CD14-positive monocyte (primary cell): ENCODE data around the gene SENP2. TPM values are rescaled to one million over a fixed set of nuclear protein-coding genes. Genes with fewer than 3 reads are reported as not detected.

Experiments
- DNase-seq, 3 donors: peaks; one replicate each; pipeline ENCODE4 v3.0.0-alpha.2; 2011 to 2022
- H2AFZ ChIP-seq: 2 replicates; pipeline ENCODE4 v1.6.0; 2012; ENCODE audit warnings: mild to moderate bottlenecking, low read depth, low read length, inconsistent platforms; ENCODE audit not compliant: insufficient read depth, poor library complexity, severe bottlenecking
- H3K27ac ChIP-seq, 2 donors: 1 replicate in 1 of 2; 2 replicates in 1 of 2; pipeline ENCODE4 v1.5.1; 2012 to 2013; ENCODE audit warnings: low read length in 2 of 2, control low read depth in 1 of 2, inconsistent platforms in 1 of 2, low read depth in 1 of 2, mild to moderate bottlenecking in 1 of 2
- H3K27me3 ChIP-seq, 2 donors: one replicate each; pipeline versions ENCODE4 v1.6.0 to v1.6.1; 2011 to 2013; ENCODE audit warnings: low read length in 2 of 2; ENCODE audit not compliant: control insufficient read depth in 2 of 2, insufficient read depth in 2 of 2
- H3K36me3 ChIP-seq, 2 donors: replicated peaks in 1 of 2; 1 replicate in 1 of 2; 2 replicates in 1 of 2; pipeline versions ENCODE4 v1.5.1 to v1.6.1; 2012 to 2013; ENCODE audit warnings: low read length in 2 of 2, control low read depth in 1 of 2, inconsistent platforms in 1 of 2, mild to moderate bottlenecking in 1 of 2; ENCODE audit not compliant: insufficient read depth in 2 of 2, control insufficient read depth in 1 of 2
- H3K4me1 ChIP-seq, 2 donors: 1 replicate in 1 of 2; 2 replicates in 1 of 2; pipeline versions ENCODE4 v1.5.1 to v1.6.1; 2012 to 2013; ENCODE audit warnings: low read length in 2 of 2, control low read depth in 1 of 2, inconsistent platforms in 1 of 2, mild to moderate bottlenecking in 1 of 2, moderate library complexity in 1 of 2; ENCODE audit not compliant: insufficient read depth in 2 of 2, control insufficient read depth in 1 of 2
- H3K4me2 ChIP-seq: replicated peaks from 2 replicates; pipeline ENCODE3; 2012; ENCODE audit warnings: low read length, moderate library complexity, mild to moderate bottlenecking; ENCODE audit not compliant: poor library complexity, severe bottlenecking; ENCODE audit errors: extremely low read depth
- H3K4me3 ChIP-seq, 3 experiments: fragments of 200-600 bp in 1 of 3; sonication (generic) in 1 of 3; replicated peaks in 1 of 3; 1 replicate in 2 of 3; 2 replicates in 1 of 3; pipeline ENCODE4 v1.5.1; 2011 to 2013; ENCODE audit warnings: low read length in 3 of 3, mild to moderate bottlenecking in 3 of 3, control low read depth in 2 of 3, low read depth in 2 of 3, inconsistent platforms in 1 of 3, moderate library complexity in 1 of 3
- H3K79me2 ChIP-seq: 2 replicates; pipeline ENCODE4 v1.6.0; 2012; ENCODE audit warnings: mild to moderate bottlenecking, control low read depth, inconsistent platforms, low read length, moderate library complexity; ENCODE audit not compliant: insufficient read depth
- H3K9ac ChIP-seq: 2 replicates; pipeline ENCODE4 v1.6.0; 2017; ENCODE audit warnings: low read length, mild to moderate bottlenecking; ENCODE audit not compliant: insufficient read depth, poor library complexity, severe bottlenecking
- H3K9me3 ChIP-seq, 2 donors: replicated peaks in 1 of 2; 1 replicate in 1 of 2; 2 replicates in 1 of 2; pipeline versions ENCODE4 v1.5.1 to v1.6.1; 2012 to 2013; ENCODE audit warnings: low read length in 2 of 2, control low read depth in 1 of 2; ENCODE audit not compliant: control insufficient read depth in 1 of 2, insufficient read depth in 1 of 2
- H4K20me1 ChIP-seq: 2 replicates; pipeline ENCODE4 v1.6.0; 2012; ENCODE audit warnings: mild to moderate bottlenecking, low read length, control low read depth, moderate library complexity; ENCODE audit not compliant: insufficient read depth
- H3K27ac Mint-ChIP-seq, 7 donors: one replicate each; pipeline ENCODE4 v1.8.0; 2020; ENCODE audit warnings: mild to moderate bottlenecking in 7 of 7, mixed read lengths in 7 of 7, moderate library complexity in 6 of 7, inconsistent platforms in 2 of 7
- H3K27me3 Mint-ChIP-seq, 3 donors: one replicate each; pipeline ENCODE4 v1.8.0; 2021 to 2022; ENCODE audit warnings: low read depth in 3 of 3, mild to moderate bottlenecking in 3 of 3, mixed read lengths in 3 of 3, moderate library complexity in 3 of 3, inconsistent platforms in 1 of 3
- H3K36me3 Mint-ChIP-seq, 2 donors: one replicate each; pipeline ENCODE4 v1.8.0; 2020; ENCODE audit warnings: mixed read lengths in 2 of 2, inconsistent platforms in 1 of 2, mild to moderate bottlenecking in 1 of 2
- H3K4me1 Mint-ChIP-seq: one replicate; pipeline ENCODE4 v1.8.0; 2020; ENCODE audit warnings: mild to moderate bottlenecking, mixed read lengths
- H3K4me3 Mint-ChIP-seq, 2 donors: one replicate each; pipeline ENCODE4 v1.8.0; 2020; ENCODE audit warnings: mild to moderate bottlenecking in 2 of 2, mixed read lengths in 2 of 2, moderate library complexity in 1 of 2
- H3K9me3 Mint-ChIP-seq, 7 donors: one replicate each; pipeline ENCODE4 v1.8.0; 2020 to 2022; ENCODE audit warnings: mixed read lengths in 7 of 7, mild to moderate bottlenecking in 6 of 7, moderate library complexity in 6 of 7, inconsistent platforms in 2 of 7
- CTCF ChIP-seq: fragments of 200-600 bp; IDR thresholded peaks from one replicate; pipeline ENCODE4 v1.8.0; 2022; ENCODE audit warnings: antibody characterized with exemption, mild to moderate bottlenecking
- WGBS: methylation state at CpG from one replicate; pipeline ENCODE4 v1.1.5; 2013; ENCODE audit warnings: missing lambda C conversion rate; ENCODE audit not compliant: insufficient coverage; 5-methylcytosine and 5-hydroxymethylcytosine counted together
- intact Hi-C, 2 donors: fragments of 100-400 bp; cut with micrococcal nuclease; formaldehyde crosslinking; loops; one replicate each; pipeline versions ENCODE4 v1.15.0 to v1.15.1; 2023
- polyA plus RNA-seq, 3 donors: library from polyadenylated mRNA; depleted of rRNA in 1 of 3; unstranded in 2 of 3; stranded (reverse) in 1 of 3; fragments of 300-500 nt in 2 of 3; fragments of >200 nt in 1 of 3; fragmentation: Illumina TruSeq in 2 of 3; gene quantifications; 1 replicate in 2 of 3; 2 replicates in 1 of 3; pipeline ENCODE4 v1.2.3, GENCODE V29; 2012 to 2021

The SENP2 gene
- polyA plus RNA-seq, 3 donors: 7.1 to 21.0 (median 13.4) TPM

- Histone ChIP-seq H2AFZ (no peak overlapping the region), H3K9ac (no peak overlapping the region), H3K36me3 (peaks cover 84 to 98% of the 10 kb centered on the region in 2 donors), H3K4me1 (no peaks in the 10 kb centered on the region), H4K20me1 (no peaks in the 10 kb centered on the region), H3K27ac (no peak overlapping the region), H3K79me2 (no peaks in the 10 kb centered on the region), H3K9me3 (no peaks in the 10 kb centered on the region), H3K4me2 (no peak overlapping the region), H3K4me3 (no peak overlapping the region), H3K27me3 (no peaks in the 10 kb centered on the region)
- H3K27me3 Mint-ChIP-seq: no peaks in the 10 kb centered on the region
- intact Hi-C loops: no loop called here
- H3K36me3 Mint-ChIP-seq: peaks cover 73 to 95% of the 10 kb centered on the region in 2 donors
- no peak for DNase-seq
- TF ChIP-seq CTCF: no peak
- H3K4me1 Mint-ChIP-seq: no peaks in the 10 kb centered on the region
- WGBS: 100% methylated on average over 3 of the region's 4 CpGs
- no peak overlapping the region for H3K4me3 Mint-ChIP-seq
- no peak overlapping the region for H3K27ac Mint-ChIP-seq
- no peaks in the 10 kb centered on the region for H3K9me3 Mint-ChIP-seq
Measured at GRCh38 chr3:185606196-185606595, 20.1 kb downstream of the SENP2 start.

DNA sequence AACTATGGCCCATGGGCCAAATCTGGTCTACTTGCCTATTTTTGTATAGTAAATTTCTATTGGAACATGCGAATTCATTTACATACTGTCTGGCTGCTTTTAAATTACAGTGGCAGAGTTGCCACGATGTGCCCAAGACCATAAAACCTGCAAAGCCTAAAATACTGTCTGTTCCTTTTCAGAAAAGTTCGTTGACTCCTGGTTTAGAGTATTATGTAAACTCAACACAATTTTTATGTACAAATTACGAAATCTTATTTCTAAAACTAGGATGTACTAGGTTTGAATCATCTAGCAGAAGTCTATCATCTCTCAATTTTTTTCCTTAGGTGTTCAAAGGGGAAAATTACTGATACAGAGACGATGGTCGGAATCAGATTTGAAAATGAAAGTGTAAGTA is 26.9 kb downstream of the SENP2 start:
- H3K27ac Mint-ChIP-seq: peak overlapping the region in 1 of 7 donors; percentile 3
- H3K4me3 Mint-ChIP-seq: no peak overlapping the region
- no CpG with 5 or more reads among the region's 6 CpGs for WGBS
- Histone ChIP-seq H3K27ac (no peak overlapping the region), H3K36me3 (peaks cover 85 to 90% of the 10 kb centered on the region in 2 donors), H4K20me1 (no peaks in the 10 kb centered on the region), H2AFZ (no peak overlapping the region), H3K4me3 (no peak overlapping the region), H3K27me3 (no peaks in the 10 kb centered on the region), H3K79me2 (no peaks in the 10 kb centered on the region), H3K4me1 (no peaks in the 10 kb centered on the region), H3K9ac (no peak overlapping the region), H3K9me3 (no peaks in the 10 kb centered on the region), H3K4me2 (no peak overlapping the region)
- peaks cover 73 to 92% of the 10 kb centered on the region in 2 donors for H3K36me3 Mint-ChIP-seq
- no peak for DNase-seq
- H3K9me3 Mint-ChIP-seq: no peaks in the 10 kb centered on the region
- TF ChIP-seq CTCF: no peak
- peaks cover 4% of the 10 kb centered on the region for H3K4me1 Mint-ChIP-seq
- no peaks in the 10 kb centered on the region for H3K27me3 Mint-ChIP-seq
- intact Hi-C loops: no loop called here
